Right lobe of liver (tissue), 4 donors: ENCODE results near the gene GALNT17.

Experiments used
- CTCF ChIP-seq, 4 donors: fragments of 200-600 bp in 3 of 4; fragments of 450-650 bp in 1 of 4; IDR thresholded peaks; one replicate each; pipeline versions ENCODE4 v1.5.1 to v1.8.0; 2016 to 2022; ENCODE audit warnings: antibody characterized with exemption in 4 of 4, mild to moderate bottlenecking in 2 of 4
- POLR2A ChIP-seq: fragments of 450-650 bp; IDR thresholded peaks from one replicate; pipeline ENCODE4 v1.6.1; 2017; ENCODE audit warnings: antibody characterized with exemption, mild to moderate bottlenecking
- donor health status: DM: no; HTN: no; CAD: no.
- donor health status: DM: no; HTN: no; CAD: no.
- donor health status: DM: no; HTN: yes; CAD: no.

GRCh38 chr7:71343039-71343438 is 211.1 kb downstream of the GALNT17 start:
- TF ChIP-seq CTCF (IDR thresholded peaks at IDR 0.05): no peak
- no peak for TF ChIP-seq POLR2A
